Sigmoid colon (tissue), 4 donors: Measurements from ENCODE around the gene NLRC5.

Source experiments
- CTCF ChIP-seq, 4 experiments: fragments of 450-650 bp in 3 of 4; fragments of 200-600 bp in 1 of 4; IDR thresholded peaks; one replicate each; pipeline ENCODE4 v1.5.1; 2016 to 2019; ENCODE audit warnings: antibody characterized with exemption in 4 of 4, mild to moderate bottlenecking in 3 of 4, moderate library complexity in 2 of 4
- EP300 ChIP-seq, 4 donors: sonication (generic); formaldehyde crosslinking; IDR thresholded peaks; one replicate each; pipeline ENCODE4 v1.6.1; 2017; ENCODE audit warnings: antibody characterized with exemption in 4 of 4
- POLR2A ChIP-seq, 2 donors: fragments of 450-650 bp; IDR thresholded peaks; one replicate each; pipeline ENCODE4 v1.6.1; 2016; ENCODE audit warnings: antibody characterized with exemption in 2 of 2, mild to moderate bottlenecking in 2 of 2, moderate library complexity in 2 of 2
- POLR2AphosphoS5 ChIP-seq, 4 donors: sonication (generic); formaldehyde crosslinking; IDR thresholded peaks; one replicate each; pipeline ENCODE4 v1.6.1; 2017; ENCODE audit warnings: antibody characterized with exemption in 4 of 4

GRCh38 chr16:57112403-57113041, 123.2 kb downstream of the NLRC5 start:
- TF ChIP-seq POLR2AphosphoS5 (IDR thresholded peaks at IDR 0.05) (no peak), EP300 (IDR thresholded peaks at IDR 0.05) (no peak), CTCF (IDR thresholded peaks at IDR 0.05) (no peak), POLR2A (IDR thresholded peaks at IDR 0.05) (no peak)
